Neuron (in vitro differentiated cells): ENCODE data around the gene ATP6V1C2.

Experiments used
- H2AFZ ChIP-seq: one replicate; pipeline ENCODE4 v1.6.1; 2013; ENCODE audit warnings: low read depth, mild to moderate bottlenecking, inconsistent platforms, low read length, moderate library complexity
- H3K27me3 ChIP-seq: one replicate; pipeline ENCODE4 v1.6.1; 2013; ENCODE audit warnings: low read length; ENCODE audit not compliant: insufficient read depth
- H3K36me3 ChIP-seq: one replicate; pipeline ENCODE4 v1.6.1; 2013; ENCODE audit warnings: low read length; ENCODE audit not compliant: insufficient read depth
- H3K4me1 ChIP-seq: one replicate; pipeline ENCODE4 v1.6.1; 2013; ENCODE audit warnings: low read length; ENCODE audit not compliant: insufficient read depth
- H3K4me3 ChIP-seq: 2 replicates; pipeline ENCODE4 v1.5.1; 2013; ENCODE audit warnings: mild to moderate bottlenecking, low read length, moderate library complexity
- H3K9me3 ChIP-seq: one replicate; pipeline ENCODE4 v1.6.1; 2013; ENCODE audit warnings: low read length

ATP6V1C2 gene

GRCh38 chr2:10787176-10787968 is 65.9 kb downstream of the ATP6V1C2 start:
- H2AFZ ChIP-seq = no peak overlapping the region

GRCh38 chr2:10788855-10789254 is 67.4 kb downstream of the ATP6V1C2 start:
- no peaks in the 10 kb centered on the region for H3K9me3 ChIP-seq
- H3K4me1 ChIP-seq = no peaks in the 10 kb centered on the region
- H2AFZ ChIP-seq = no peak overlapping the region
- no peak overlapping the region for H3K4me3 ChIP-seq
- H3K27me3 ChIP-seq = no peaks in the 10 kb centered on the region
- peaks cover 95% of the 10 kb centered on the region for H3K36me3 ChIP-seq

More at GRCh38 chr2:10787176-10787968, 65.9 kb downstream of the ATP6V1C2 start:
- H3K4me3 ChIP-seq = no peak overlapping the region
- H3K36me3 ChIP-seq = peaks cover 91% of the 10 kb centered on the region
- no peaks in the 10 kb centered on the region for H3K4me1 ChIP-seq
- no peaks in the 10 kb centered on the region for H3K9me3 ChIP-seq
- H3K27me3 ChIP-seq = no peaks in the 10 kb centered on the region

GRCh38 chr2:10790228-10790973 is 69.0 kb downstream of the ATP6V1C2 start:
- Histone ChIP-seq H3K4me3 (no peak overlapping the region), H3K36me3 (peaks cover 91% of the 10 kb centered on the region), H2AFZ (no peak overlapping the region), H3K4me1 (no peaks in the 10 kb centered on the region), H3K27me3 (no peaks in the 10 kb centered on the region), H3K9me3 (no peaks in the 10 kb centered on the region)

GRCh38 chr2:10792001-10792634 is 70.7 kb downstream of the ATP6V1C2 start:
- H3K36me3 ChIP-seq = peaks cover 91% of the 10 kb centered on the region

GRCh38 chr2:10792660-10793400 is 71.4 kb downstream of the ATP6V1C2 start:
- peaks cover 91% of the 10 kb centered on the region for H3K36me3 ChIP-seq
- no peaks in the 10 kb centered on the region for H3K4me1 ChIP-seq
- H3K27me3 ChIP-seq = no peaks in the 10 kb centered on the region
- no peaks in the 10 kb centered on the region for H3K9me3 ChIP-seq
- no peak overlapping the region for H2AFZ ChIP-seq
- no peak overlapping the region for H3K4me3 ChIP-seq

More at GRCh38 chr2:10792001-10792634, 70.7 kb downstream of the ATP6V1C2 start:
- Histone ChIP-seq H3K27me3 (no peaks in the 10 kb centered on the region), H3K9me3 (no peaks in the 10 kb centered on the region), H3K4me1 (no peaks in the 10 kb centered on the region), H3K4me3 (no peak overlapping the region), H2AFZ (no peak overlapping the region)

- Histone ChIP-seq H3K9me3 (no peaks in the 10 kb centered on the region), H3K4me3 (no peak overlapping the region), H2AFZ (no peak overlapping the region), H3K36me3 (peaks cover 85% of the 10 kb centered on the region), H3K4me1 (no peaks in the 10 kb centered on the region), H3K27me3 (no peaks in the 10 kb centered on the region)
These were observed 72.4 kb downstream of the ATP6V1C2 start for GRCh38 chr2:10793816-10794215.

GRCh38 chr2:10794876-10795275 is 73.4 kb downstream of the ATP6V1C2 start:
- H3K4me1 ChIP-seq = no peaks in the 10 kb centered on the region
- no peak overlapping the region for H2AFZ ChIP-seq
- H3K36me3 ChIP-seq = peaks cover 81% of the 10 kb centered on the region
- H3K9me3 ChIP-seq = no peaks in the 10 kb centered on the region
- H3K4me3 ChIP-seq = no peak overlapping the region
- H3K27me3 ChIP-seq = no peaks in the 10 kb centered on the region

- no peaks in the 10 kb centered on the region for H3K9me3 ChIP-seq
- no peak overlapping the region for H3K4me3 ChIP-seq
- H3K36me3 ChIP-seq = peaks cover 81% of the 10 kb centered on the region
- no peaks in the 10 kb centered on the region for H3K4me1 ChIP-seq
- H3K27me3 ChIP-seq = no peaks in the 10 kb centered on the region
- no peak overlapping the region for H2AFZ ChIP-seq
These were observed 74.1 kb downstream of the ATP6V1C2 start for GRCh38 chr2:10795508-10796046.

- H3K4me1 ChIP-seq = no peaks in the 10 kb centered on the region
- no peaks in the 10 kb centered on the region for H3K9me3 ChIP-seq
- H3K4me3 ChIP-seq = no peak overlapping the region
- H3K36me3 ChIP-seq = peaks cover 83% of the 10 kb centered on the region
- no peak overlapping the region for H2AFZ ChIP-seq
- H3K27me3 ChIP-seq = no peaks in the 10 kb centered on the region
These were observed 75.3 kb downstream of the ATP6V1C2 start for GRCh38 chr2:10796703-10797102.

GRCh38 chr2:10798783-10799182 is 77.4 kb downstream of the ATP6V1C2 start:
- H3K9me3 ChIP-seq = no peaks in the 10 kb centered on the region
- no peak overlapping the region for H2AFZ ChIP-seq
- H3K27me3 ChIP-seq = no peaks in the 10 kb centered on the region
- H3K36me3 ChIP-seq = peaks cover 72% of the 10 kb centered on the region
- no peak overlapping the region for H3K4me3 ChIP-seq
- peaks cover 4% of the 10 kb centered on the region for H3K4me1 ChIP-seq

GRCh38 chr2:10800163-10800562 is 78.7 kb downstream of the ATP6V1C2 start:
- Histone ChIP-seq H3K36me3 (peaks cover 62% of the 10 kb centered on the region), H3K4me3 (no peak overlapping the region), H2AFZ (no peak overlapping the region), H3K9me3 (no peaks in the 10 kb centered on the region), H3K27me3 (no peaks in the 10 kb centered on the region), H3K4me1 (peaks cover 4% of the 10 kb centered on the region)

- H3K4me3 ChIP-seq = no peak overlapping the region
- peaks cover 42% of the 10 kb centered on the region for H3K36me3 ChIP-seq
These were observed 81.2 kb downstream of the ATP6V1C2 start for GRCh38 chr2:10802657-10803056.

More at GRCh38 chr2:10802657-10803056, 81.2 kb downstream of the ATP6V1C2 start:
- Histone ChIP-seq H3K9me3 (no peaks in the 10 kb centered on the region), H2AFZ (no peak overlapping the region), H3K27me3 (no peaks in the 10 kb centered on the region), H3K4me1 (peaks cover 4% of the 10 kb centered on the region)
